Transverse colon (tissue), 4 donors: ENCODE measurements around the gene PRKCA.

ENCODE experiments used
- CTCF ChIP-seq, 5 experiments: fragments of 200-600 bp in 3 of 5; fragments of 450-650 bp in 2 of 5; sonication (generic) in 3 of 5; IDR thresholded peaks; 1 replicate in 2 of 5; 2 replicates in 3 of 5; pipeline ENCODE4 v1.5.1; 2016 to 2017; ENCODE audit warnings: antibody characterized with exemption in 5 of 5, inconsistent platforms in 3 of 5, mild to moderate bottlenecking in 2 of 5, moderate library complexity in 1 of 5
- EP300 ChIP-seq: sonication (generic); formaldehyde crosslinking; IDR thresholded peaks from one replicate; pipeline ENCODE4 v1.6.1; 2017; ENCODE audit warnings: antibody characterized with exemption, low read depth
- POLR2AphosphoS5 ChIP-seq, 3 donors: sonication (generic); formaldehyde crosslinking; IDR thresholded peaks; one replicate each; pipeline ENCODE4 v1.6.1; 2016; ENCODE audit warnings: antibody characterized with exemption in 3 of 3

DNA sequence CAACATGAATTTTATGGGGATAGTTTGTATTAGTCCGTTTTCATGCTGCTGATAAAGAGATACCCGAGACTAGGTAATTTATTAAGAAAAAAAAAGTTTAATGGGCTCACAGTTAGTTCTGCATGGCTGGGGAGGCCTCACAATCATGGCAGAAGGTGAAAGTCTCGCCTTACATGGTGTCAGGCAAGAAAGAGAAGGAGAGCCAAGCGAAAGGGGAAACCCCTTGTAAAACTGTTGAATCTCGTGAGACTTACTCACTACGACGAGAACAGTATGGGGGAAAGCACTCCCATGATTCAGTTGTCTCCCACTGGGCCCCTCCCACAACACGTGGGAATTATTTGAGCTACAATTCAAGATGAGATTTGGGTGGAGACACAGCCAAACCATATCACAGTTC lies 181.5 kb downstream of the PRKCA start:
- TF ChIP-seq EP300 (no peak), CTCF (IDR thresholded peaks at IDR 0.05) (no peak), POLR2AphosphoS5 (IDR thresholded peaks at IDR 0.05) (no peak)
